GM19438 (cell line): ENCODE data around the gene SDSL.

Experiments
- ATAC-seq: cut with Tn5 transposase; IDR thresholded peaks from one replicate; pipeline ENCODE4 v1.9.1; 2021; ENCODE audit warnings: low read depth; ENCODE audit not compliant: unreplicated experiment

Gene SDSL

DNA sequence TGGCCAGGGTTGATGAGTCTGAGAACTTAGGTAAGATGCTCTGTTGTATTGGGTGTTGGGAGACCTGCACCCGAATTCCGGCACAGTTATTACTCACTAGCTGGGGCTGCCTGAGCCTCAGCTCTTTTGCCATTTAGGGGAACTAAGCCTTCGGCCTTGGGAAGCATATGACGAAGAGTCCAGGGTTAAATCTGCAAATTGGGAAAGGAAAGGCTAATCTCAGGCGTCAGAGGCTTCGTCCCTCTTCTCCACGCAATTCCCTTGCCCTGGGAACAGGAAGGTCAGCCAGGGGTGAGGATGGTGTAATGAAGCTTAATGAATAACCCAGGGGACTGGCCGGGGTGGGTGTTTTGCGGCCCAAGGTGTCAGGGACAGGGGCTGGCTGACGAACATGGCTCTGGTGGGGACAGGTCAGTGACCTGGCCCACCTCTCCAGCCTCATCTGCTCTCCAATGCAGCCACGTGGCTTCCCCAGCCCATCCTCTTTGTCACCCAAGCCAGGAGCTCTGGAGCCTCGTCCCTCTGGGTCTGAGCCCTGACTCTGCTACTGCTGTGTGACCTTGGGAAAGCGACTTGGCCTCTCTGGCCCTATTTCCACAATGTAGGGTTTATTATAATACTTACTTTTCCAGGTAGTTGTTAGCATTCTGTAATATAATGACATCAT, 3.8 kb upstream of the SDSL start:
- ATAC-seq, result no peak

DNA sequence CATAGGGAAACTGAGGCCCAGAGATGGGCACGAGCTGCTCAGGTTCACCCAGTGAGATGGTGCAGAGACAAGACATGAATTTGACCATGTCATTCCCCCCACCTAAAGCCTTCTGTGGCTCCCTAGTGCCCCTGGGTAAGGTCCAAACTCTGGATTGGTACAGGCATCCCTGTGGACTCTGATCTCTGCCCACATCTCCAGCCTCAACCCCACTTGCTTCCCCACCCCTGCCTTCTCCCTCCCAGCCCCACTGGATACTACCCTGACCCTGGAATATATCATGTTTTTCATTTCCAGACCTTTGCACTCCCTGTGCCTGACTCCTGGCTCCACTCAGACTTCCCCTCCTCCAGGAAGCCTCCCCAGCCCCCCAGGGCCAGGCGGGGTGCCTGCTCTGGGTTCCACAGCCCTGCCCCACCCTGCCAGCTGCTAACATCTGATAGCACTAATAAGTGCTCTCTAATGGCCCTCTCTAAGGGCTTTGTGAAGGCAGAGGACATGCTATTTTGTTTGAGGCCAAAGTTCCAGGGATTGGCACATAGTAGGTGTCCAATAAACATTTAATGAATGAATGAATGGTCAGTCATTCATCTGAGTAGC, 1.1 kb upstream of the SDSL start:
- no peak for ATAC-seq

DNA sequence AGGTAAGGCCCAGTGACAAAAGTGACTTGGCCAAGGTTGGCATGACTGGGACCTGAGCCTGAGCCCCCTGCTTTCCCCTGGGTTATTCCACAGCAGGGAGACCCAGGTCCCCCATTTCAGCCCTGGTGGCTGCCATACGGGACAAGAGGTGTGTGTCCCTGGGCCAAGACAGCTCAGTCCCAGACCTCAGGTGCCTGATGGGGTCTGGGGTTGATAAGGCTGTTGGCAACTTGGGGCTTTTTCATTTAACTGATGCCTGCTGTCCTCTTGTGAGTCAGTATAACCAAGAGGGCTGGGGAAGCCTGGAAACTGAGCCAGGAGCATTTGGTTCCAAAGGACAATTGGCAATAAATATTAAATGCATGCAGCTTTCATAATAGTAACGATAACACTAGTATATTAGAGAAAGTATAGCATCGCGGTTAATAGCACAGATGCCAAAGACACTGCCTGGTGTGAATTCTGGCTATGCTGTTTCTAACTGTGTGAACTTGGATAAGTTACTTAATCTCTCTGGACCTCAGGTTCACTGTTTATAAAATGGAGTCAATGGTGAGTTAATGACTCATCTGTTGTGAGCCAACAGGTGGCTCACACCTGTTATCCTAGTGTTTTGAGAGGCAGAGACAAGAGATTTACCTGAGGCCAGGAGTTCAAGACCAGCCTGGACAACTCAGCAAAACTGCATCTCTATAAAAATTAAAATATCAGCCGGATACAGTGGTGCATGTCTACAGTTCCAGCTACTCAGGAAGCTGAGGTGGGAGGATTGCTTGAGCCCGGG, 898 bp downstream of the SDSL start:
- ATAC-seq, result no peak

DNA sequence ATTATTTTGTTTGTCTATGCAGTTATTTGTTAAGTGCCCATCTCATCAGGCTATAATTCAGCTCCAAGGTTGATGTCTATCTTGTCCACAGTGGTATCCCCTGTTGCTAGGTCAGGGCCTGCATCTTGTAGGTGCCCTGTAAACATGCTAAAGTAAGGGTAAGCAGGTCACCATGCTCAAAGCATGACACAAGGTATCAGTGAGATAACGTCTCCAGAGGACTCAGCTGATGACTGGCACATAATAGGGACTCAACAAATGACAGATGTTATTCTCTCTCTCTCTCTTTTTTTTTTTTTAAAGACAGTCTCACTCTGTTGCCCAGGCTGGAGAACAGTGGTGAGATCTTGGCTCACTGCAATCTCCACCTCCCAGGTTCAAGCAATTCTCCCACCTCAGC, 2.3 kb downstream of the SDSL start:
- no peak for ATAC-seq

- no peak for ATAC-seq
These were observed 3.0 kb downstream of the SDSL start for GRCh38 chr12:113424915-113425823.

DNA sequence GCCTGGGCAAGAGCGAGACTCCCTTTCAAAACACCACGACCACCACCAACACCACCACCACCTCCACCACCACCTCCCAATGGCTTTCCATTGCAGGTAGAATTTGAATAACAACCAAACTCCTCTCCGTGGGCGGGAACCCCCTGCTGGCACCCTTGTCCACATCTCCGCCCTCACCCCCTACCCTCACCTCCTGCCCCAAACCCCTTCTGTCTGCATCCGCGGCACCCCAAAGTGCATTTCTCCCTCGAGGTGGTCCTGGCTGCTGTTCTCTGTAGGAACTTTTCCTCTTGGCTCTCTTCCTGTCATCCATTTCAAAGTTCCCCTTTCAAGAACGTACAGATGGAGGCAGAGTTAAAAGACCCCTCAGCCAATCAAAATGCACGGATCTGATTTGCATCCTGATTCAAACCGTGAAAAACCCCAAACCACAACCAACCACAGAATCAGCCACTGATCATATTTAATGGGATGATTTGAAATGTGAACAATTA, 3.8 kb downstream of the SDSL start:
- ATAC-seq, result no peak

DNA sequence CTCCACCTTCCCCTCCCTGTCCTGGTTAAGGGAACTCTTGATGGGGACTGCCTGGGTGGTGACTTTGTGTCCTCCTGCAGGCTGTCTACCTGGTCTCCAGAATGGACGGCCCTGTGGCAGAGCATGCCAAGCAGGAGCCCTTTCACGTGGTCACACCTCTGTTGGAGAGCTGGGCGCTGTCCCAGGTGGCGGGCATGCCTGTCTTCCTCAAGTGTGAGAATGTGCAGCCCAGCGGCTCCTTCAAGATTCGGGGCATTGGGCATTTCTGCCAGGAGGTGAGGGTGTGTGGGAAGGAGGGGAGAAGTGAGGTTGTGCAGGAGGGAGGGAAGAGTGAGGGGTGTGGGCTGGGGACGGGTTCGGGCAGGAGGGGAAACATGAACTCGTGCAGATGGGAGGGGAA, 5.7 kb downstream of the SDSL start:
- ATAC-seq, result no peak

DNA sequence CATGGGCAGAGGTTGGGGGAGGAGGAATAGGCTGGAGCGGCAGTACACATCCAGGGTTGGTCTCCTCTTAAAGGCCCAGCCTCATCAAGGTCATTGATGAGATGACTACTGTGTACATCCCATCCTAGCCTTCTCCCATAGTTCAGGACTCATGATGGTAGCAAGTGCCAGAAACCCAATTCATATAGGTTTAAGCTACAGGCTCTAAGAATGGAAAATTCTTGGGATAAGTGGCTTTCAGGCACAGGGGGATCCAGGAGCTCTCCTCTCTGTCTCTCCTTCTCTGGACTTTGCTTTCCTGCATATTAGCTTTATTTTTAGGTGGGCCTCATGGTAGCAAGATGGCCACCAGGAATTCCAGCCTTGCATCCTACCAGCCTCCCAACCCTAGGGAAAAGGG, 6.3 kb downstream of the SDSL start:
- ATAC-seq, result no peak

DNA sequence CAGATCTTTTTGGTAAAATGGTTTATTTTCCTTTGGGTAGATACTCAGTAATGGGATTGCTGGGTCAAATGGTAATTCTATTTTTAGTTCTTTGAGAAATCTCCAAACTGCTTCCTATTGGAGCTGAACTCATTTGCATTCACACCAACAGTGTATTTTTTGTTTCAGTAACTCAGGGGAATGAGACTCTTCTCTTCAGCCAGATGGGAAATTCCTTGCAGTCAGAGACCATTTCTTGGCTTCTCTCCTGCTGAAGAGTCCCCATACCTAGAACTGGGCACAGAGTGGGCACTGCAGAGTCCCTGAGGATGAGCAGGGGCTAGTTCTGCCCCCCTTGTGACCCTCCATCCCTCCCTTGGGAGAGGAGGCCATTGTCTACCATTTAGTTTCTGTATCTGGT, 10.8 kb downstream of the SDSL start:
- ATAC-seq, result no peak

- ATAC-seq, result no peak
These were observed 13.2 kb downstream of the SDSL start for GRCh38 chr12:113435367-113435766.

- ATAC-seq, result no peak
These were observed 14.4 kb downstream of the SDSL start for GRCh38 chr12:113436586-113436985.

GRCh38 chr12:113436993-113437728, 15.0 kb downstream of the SDSL start:
- no peak for ATAC-seq

- no peak for ATAC-seq
These were observed 15.5 kb downstream of the SDSL start for GRCh38 chr12:113437729-113438100.

- no peak for ATAC-seq
These were observed 16.5 kb downstream of the SDSL start for GRCh38 chr12:113438523-113439300.

DNA sequence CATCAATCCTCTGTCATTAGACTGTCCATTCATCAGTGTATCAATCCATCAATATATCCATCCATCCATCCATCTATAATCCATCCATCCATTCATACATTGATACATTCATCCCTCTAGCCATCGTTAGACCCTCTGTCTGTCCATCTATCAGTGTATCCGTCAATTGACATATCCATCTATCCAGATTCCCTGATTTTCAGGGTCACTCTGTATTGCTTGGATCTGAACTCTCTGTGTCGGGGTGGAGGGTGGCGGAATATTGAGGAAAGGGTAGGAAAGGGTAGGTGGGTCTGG, 17.1 kb downstream of the SDSL start:
- no peak for ATAC-seq

- no peak for ATAC-seq
These were observed 17.4 kb downstream of the SDSL start for GRCh38 chr12:113439606-113440030.

DNA sequence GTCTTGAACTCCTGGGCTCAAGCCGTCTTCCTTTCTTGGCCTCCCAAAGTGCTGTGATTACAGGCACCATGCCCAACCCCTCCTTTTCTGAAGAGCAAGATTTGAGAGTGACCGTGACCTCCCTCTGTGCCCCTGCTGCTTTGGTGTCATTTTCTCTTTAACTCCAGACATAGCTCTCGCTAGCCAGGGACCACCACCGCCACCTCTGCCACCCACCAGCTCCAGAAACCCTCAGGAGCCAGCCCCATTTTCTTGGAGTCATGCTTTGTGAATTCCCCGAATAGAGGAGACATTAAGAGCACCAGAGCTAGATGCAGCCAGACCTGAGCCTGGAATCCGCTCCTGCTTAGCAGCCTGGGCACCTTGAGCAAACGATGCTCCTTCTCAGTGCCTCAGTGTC, 18.2 kb downstream of the SDSL start:
- ATAC-seq, result no peak

- no peak for ATAC-seq
These were observed 19.0 kb downstream of the SDSL start for GRCh38 chr12:113440947-113441782.
